SJCRH30 (cell line): ENCODE data around the gene ADCY5. TPM values are rescaled to one million over a fixed set of nuclear protein-coding genes. Genes with fewer than 3 reads are reported as not detected.
A peak's percentile ranks its signal among the peaks of the same experiment; 100 is the strongest.

Experiments used
- DNase-seq, 2 experiments: peaks; one replicate each; pipeline ENCODE4 v3.0.0-alpha.2; 2015 to 2020
- H3K27ac ChIP-seq: fragments of 250-450 bp; sonication (Bioruptor Pico); 2 replicates; pipeline ENCODE4 v1.5.1; 2020; ENCODE audit warnings: mild to moderate bottlenecking, moderate library complexity
- H3K27me3 ChIP-seq: fragments of 250-450 bp; sonication (Bioruptor Pico); 2 replicates; pipeline ENCODE4 v1.5.1; 2020; ENCODE audit warnings: mild to moderate bottlenecking, moderate library complexity
- H3K36me3 ChIP-seq: fragments of 250-450 bp; sonication (Bioruptor Pico); 2 replicates; pipeline ENCODE4 v1.5.1; 2020; ENCODE audit warnings: mild to moderate bottlenecking, moderate library complexity
- H3K4me1 ChIP-seq: fragments of 250-450 bp; sonication (Bioruptor Pico); 2 replicates; pipeline ENCODE4 v1.5.1; 2020; ENCODE audit warnings: mild to moderate bottlenecking, moderate library complexity
- H3K4me3 ChIP-seq: fragments of 250-450 bp; sonication (Bioruptor Pico); 2 replicates; pipeline ENCODE4 v1.5.1; 2020; ENCODE audit warnings: mild to moderate bottlenecking, moderate library complexity
- H3K9me3 ChIP-seq: fragments of 250-450 bp; sonication (Bioruptor Pico); replicated peaks from 2 replicates; pipeline ENCODE4 v1.5.1; 2020; ENCODE audit warnings: mild to moderate bottlenecking, moderate library complexity
- total RNA-seq: library from RNA; depleted of rRNA; stranded (reverse); fragments of >200 nt; shearing (Covaris generic); gene quantifications from 2 replicates; pipeline ENCODE4 v1.2.3, GENCODE V29; 2014

The ADCY5 gene
- total RNA-seq, 1 experiment from 2014 or later, result 0.75 TPM

DNA sequence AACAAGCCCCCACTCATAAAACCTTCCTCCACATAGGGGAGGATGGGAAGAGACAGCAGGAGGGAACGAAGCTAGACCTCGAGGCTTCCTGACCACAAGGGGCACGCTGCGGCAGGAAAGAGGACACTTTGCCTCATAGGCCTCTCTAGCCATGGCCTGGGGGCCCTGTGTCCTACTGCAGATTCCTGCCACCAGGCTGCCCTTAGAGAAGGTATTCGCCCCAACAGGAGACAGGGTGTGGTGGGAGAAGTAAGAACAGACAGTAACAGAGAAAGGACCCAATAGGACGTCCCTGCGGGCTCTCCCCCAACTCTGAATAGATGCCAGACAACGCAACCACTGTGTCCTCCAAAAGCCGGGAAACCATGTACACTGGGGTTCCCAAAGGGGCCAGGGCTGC, 36.8 kb downstream of the ADCY5 start:
- Histone ChIP-seq H3K36me3 (no peaks in the 10 kb centered on the region), H3K4me1 (no peaks in the 10 kb centered on the region), H3K27me3 (peaks cover 19% of the 10 kb centered on the region), H3K4me3 (no peak overlapping the region), H3K27ac (no peak overlapping the region), H3K9me3 (no peaks in the 10 kb centered on the region)
- no peak for DNase-seq

DNA sequence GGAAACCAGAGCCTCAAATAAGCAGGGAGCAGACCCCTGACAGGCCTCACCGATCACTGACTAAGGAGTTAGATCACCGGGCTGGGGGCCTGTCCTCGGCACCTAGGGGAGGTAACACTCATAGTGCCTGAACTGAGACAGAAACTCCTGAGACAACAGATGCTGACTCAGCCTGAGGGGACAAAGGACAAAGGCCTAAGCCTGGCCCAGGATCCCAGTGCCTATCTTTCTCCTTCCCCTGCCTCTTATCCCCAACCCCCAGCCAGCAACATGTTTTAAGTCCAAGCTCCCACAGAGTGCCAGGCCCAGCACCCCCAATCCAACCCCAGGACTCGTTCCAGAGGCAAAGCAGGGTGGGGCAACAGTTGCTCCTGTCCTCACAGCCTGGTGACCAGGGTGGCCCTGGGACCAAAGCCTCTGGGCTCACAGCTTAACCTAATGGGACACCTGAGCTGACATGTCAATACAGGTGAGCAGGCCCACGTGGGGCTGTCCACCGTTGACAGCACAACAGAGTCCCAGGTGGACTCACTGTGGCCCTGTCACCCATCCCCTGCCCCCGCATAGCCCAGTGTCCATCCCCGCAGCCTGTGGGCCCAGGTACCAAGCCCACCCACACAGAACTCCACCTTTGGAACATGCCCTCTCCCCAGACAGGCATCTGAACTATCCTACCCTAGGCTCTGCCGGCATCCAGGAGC, 37.4 kb downstream of the ADCY5 start:
- no peaks in the 10 kb centered on the region for H3K4me1 ChIP-seq
- H3K9me3 ChIP-seq, result no peaks in the 10 kb centered on the region
- no peak for DNase-seq
- peaks cover 17% of the 10 kb centered on the region for H3K27me3 ChIP-seq
- H3K27ac ChIP-seq, result no peak overlapping the region
- no peak overlapping the region for H3K4me3 ChIP-seq
- H3K36me3 ChIP-seq, result no peaks in the 10 kb centered on the region

DNA sequence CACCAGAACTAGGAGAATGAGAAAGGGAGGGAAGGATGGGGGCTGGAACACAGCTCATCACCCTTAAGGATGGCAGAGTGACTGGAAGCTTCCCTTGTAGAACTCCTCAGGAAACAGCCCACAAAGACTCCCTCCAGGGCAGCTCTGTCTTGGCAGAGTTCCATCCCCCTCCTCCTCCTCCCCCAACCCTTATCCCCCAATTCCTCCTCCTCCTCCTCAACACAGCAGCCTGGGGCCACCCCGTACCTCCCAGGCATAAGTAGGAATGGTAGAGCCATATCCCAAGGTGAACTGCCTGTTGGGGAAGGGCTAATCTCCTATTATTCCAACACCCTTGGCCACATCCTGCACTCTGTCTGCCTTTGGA, 38.8 kb downstream of the ADCY5 start:
- no peak overlapping the region for H3K27ac ChIP-seq
- no peaks in the 10 kb centered on the region for H3K36me3 ChIP-seq
- no peak overlapping the region for H3K4me3 ChIP-seq
- H3K9me3 ChIP-seq, result no peaks in the 10 kb centered on the region
- no peaks in the 10 kb centered on the region for H3K4me1 ChIP-seq
- H3K27me3 ChIP-seq, result peaks cover 5% of the 10 kb centered on the region
- no peak for DNase-seq

- H3K4me3 ChIP-seq, result no peak overlapping the region
- H3K27me3 ChIP-seq, result peaks cover under 1% of the 10 kb centered on the region; the same call in 1 of the 2 replicates
- H3K4me1 ChIP-seq, result no peaks in the 10 kb centered on the region
- no peaks in the 10 kb centered on the region for H3K9me3 ChIP-seq
- no peaks in the 10 kb centered on the region for H3K36me3 ChIP-seq
- no peak overlapping the region for H3K27ac ChIP-seq
- DNase-seq, result peak in 1 of 2 experiments; percentile 15
Measured at GRCh38 chr3:123409443-123410148, 39.3 kb downstream of the ADCY5 start.

DNA sequence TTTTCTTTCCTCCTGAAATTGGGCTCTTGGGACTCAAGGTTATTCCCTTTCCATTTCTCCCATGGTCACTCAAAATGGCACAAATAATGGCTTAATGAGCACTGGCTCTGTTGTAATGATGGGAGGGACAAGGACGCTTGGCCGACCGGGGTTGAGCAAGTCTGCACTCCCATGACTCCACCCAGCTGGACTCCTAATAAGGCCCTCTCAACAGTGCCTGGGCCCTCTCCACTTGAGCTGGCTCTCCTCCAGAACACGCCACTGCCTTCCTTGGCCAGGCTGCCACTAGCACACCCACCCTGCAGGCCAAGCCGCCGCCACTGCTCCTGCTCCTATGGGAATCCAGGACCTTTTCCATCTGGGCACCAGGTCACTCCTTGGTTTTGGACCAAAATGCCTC, 42.3 kb downstream of the ADCY5 start:
- H3K36me3 ChIP-seq, result no peaks in the 10 kb centered on the region
- no peak overlapping the region for H3K4me3 ChIP-seq
- H3K4me1 ChIP-seq, result no peaks in the 10 kb centered on the region
- no peak for DNase-seq
- H3K27me3 ChIP-seq, result no peaks in the 10 kb centered on the region
- H3K9me3 ChIP-seq, result no peaks in the 10 kb centered on the region
- no peak overlapping the region for H3K27ac ChIP-seq

DNA sequence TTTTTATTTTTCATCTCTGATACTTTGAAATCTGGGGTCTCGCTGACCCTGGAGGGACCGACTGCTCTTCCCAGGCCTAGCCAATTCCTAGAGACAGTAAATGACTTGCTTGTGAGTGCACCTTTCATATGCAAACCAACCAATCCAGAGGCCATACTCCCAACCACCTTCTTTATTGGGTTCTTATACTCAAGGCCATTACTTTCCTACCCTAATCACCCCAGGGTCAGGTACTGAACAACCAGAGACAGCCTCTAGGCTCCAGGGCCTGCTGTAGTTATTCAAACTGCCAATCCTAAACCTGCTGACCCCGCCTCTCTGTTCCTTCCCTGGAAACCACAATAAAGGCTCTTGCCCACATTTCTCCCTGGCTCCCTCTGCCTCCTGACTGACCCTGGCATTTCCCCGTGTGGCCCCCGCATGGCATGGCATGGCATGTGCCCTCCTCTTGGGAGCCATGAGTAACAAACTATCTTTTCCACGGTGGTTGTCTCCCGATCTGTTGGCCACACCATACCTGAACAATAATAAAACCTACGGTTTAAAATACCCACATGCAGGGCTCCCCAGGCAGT, 42.9 kb downstream of the ADCY5 start:
- Histone ChIP-seq H3K27me3 (0 out of 2 replicates have a peak, but pooled peaks cover 3% of the 10 kb centered on the region), H3K4me1 (no peaks in the 10 kb centered on the region), H3K36me3 (no peaks in the 10 kb centered on the region), H3K4me3 (no peak overlapping the region), H3K27ac (no peak overlapping the region), H3K9me3 (no peaks in the 10 kb centered on the region)
- no peak for DNase-seq

GRCh38 chr3:123405021-123405420, 43.9 kb downstream of the ADCY5 start:
- H3K9me3 ChIP-seq, result no peaks in the 10 kb centered on the region
- no peaks in the 10 kb centered on the region for H3K36me3 ChIP-seq
- no peak overlapping the region for H3K4me3 ChIP-seq
- DNase-seq, result no peak
- H3K27me3 ChIP-seq, result 0 out of 2 replicates have a peak, but pooled peaks cover 3% of the 10 kb centered on the region
- H3K4me1 ChIP-seq, result no peaks in the 10 kb centered on the region
- H3K27ac ChIP-seq, result no peak overlapping the region

GRCh38 chr3:123404391-123404790, 44.5 kb downstream of the ADCY5 start:
- DNase-seq, result no peak
- Histone ChIP-seq H3K27ac (no peak overlapping the region), H3K27me3 (0 out of 2 replicates have a peak, but pooled peaks cover 3% of the 10 kb centered on the region), H3K9me3 (no peaks in the 10 kb centered on the region), H3K36me3 (no peaks in the 10 kb centered on the region), H3K4me3 (no peak overlapping the region), H3K4me1 (no peaks in the 10 kb centered on the region)

GRCh38 chr3:123401836-123402530, 46.9 kb downstream of the ADCY5 start:
- Histone ChIP-seq H3K4me3 (no peak overlapping the region), H3K36me3 (no peaks in the 10 kb centered on the region), H3K4me1 (no peaks in the 10 kb centered on the region), H3K27me3 (peaks cover 3% of the 10 kb centered on the region; the same call in 1 of the 2 replicates), H3K9me3 (no peaks in the 10 kb centered on the region), H3K27ac (no peak overlapping the region)
- DNase-seq, result no peak

GRCh38 chr3:123400169-123400568, 48.7 kb downstream of the ADCY5 start:
- Histone ChIP-seq H3K4me3 (no peak overlapping the region), H3K27ac (no peak overlapping the region), H3K36me3 (no peaks in the 10 kb centered on the region), H3K4me1 (no peaks in the 10 kb centered on the region), H3K27me3 (peaks cover 3% of the 10 kb centered on the region; the same call in 1 of the 2 replicates), H3K9me3 (no peaks in the 10 kb centered on the region)
- DNase-seq, result no peak

- H3K27me3 ChIP-seq, result peaks cover 3% of the 10 kb centered on the region; the same call in 1 of the 2 replicates
Measured at GRCh38 chr3:123399653-123400052, 49.2 kb downstream of the ADCY5 start.

DNA sequence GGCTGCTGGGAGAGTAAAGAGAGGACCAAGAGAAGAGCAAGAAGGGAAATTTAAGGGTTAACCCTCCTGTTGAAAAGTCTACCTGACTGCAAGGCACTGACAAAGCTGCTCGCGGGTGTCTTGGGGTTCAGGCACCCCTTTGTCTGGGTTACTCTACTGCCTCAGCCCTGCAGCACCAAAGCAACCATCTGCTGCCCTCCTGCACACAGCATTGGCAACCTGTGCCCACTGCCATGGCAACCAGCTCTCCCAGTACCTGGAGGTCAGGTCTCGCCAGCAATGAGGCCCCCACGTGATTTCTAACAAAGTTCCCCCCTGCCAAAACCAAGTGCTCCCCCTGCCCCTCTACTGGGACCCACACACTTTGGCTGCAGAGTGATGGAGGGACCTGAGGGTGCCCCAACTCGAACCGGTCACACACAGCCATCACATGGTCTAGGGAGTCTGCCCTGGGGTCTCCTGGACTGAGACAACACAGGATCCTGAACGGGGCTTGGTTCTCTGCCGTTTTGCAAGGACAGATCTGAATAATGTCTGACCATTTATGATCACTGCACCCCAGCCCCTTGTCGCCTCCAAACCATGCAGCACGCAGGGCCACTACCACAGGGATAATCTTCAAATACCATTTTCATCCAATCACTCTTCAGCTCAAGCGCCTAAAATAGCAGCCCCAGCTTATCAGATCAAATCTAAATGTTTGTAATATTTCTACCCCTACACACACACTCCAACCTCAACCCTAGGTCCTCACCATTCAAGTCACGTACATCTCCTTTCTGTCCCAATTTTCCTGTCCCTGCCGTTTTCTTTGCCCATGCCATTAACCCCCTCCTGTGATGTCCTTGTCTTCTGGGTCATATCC, 50.7 kb downstream of the ADCY5 start:
- no peak overlapping the region for H3K27ac ChIP-seq
- no peaks in the 10 kb centered on the region for H3K4me1 ChIP-seq
- H3K27me3 ChIP-seq, result peaks cover 3% of the 10 kb centered on the region; the same call in 1 of the 2 replicates
- DNase-seq, result no peak
- H3K9me3 ChIP-seq, result no peaks in the 10 kb centered on the region
- H3K4me3 ChIP-seq, result no peak overlapping the region
- H3K36me3 ChIP-seq, result no peaks in the 10 kb centered on the region

More at GRCh38 chr3:123399653-123400052, 49.2 kb downstream of the ADCY5 start:
- no peaks in the 10 kb centered on the region for H3K4me1 ChIP-seq
- no peaks in the 10 kb centered on the region for H3K9me3 ChIP-seq
- no peak for DNase-seq
- H3K27ac ChIP-seq, result no peak overlapping the region
- no peaks in the 10 kb centered on the region for H3K36me3 ChIP-seq
- no peak overlapping the region for H3K4me3 ChIP-seq

DNA sequence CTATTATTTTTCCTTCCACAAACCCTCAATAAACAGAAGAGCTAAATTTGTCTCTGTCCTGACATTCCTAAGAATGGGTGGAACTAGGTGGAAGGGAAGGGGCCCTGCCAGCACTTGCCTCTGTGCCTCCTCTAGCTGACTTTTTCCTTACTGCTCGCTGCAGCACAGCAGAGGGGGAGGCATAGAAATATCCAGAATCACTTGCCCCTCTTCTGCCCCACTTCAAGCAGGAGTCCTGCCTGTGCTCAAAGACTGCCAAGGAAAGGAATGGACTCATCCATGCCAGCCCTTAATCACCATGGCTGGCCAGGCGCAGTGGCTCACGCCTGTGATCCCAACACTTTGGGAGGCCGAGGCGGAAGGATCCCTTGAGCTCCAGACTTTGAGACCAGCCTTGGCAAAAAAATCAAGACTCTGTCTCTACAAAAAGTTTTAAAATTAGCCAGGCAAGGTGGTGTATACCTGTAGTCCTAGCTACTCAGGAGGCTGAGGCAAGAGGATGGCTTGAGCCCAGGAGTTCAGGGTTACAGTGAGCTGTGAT, 51.8 kb downstream of the ADCY5 start:
- peaks cover 3% of the 10 kb centered on the region; the same call in 1 of the 2 replicates for H3K27me3 ChIP-seq
- no peaks in the 10 kb centered on the region for H3K4me1 ChIP-seq
- no peaks in the 10 kb centered on the region for H3K36me3 ChIP-seq
- no peaks in the 10 kb centered on the region for H3K9me3 ChIP-seq
- no peak for DNase-seq
- H3K27ac ChIP-seq, result no peak overlapping the region
- no peak overlapping the region for H3K4me3 ChIP-seq
